ENCODE results near the gene ZNF133. TPM values are rescaled to one million over a fixed set of nuclear protein-coding genes. Genes with fewer than 3 reads are reported as not detected.

The ZNF133 gene
- total and polyA plus RNA-seq, 2 of the 13 experiments (the other 11 are each of a cell fraction or from before 2014, with no cell fraction given) = 23.5 to 26.7 TPM

- peak; percentile 90; the same call in 1 of the 2 replicates for TF ChIP-seq TRAFD1 (CRISPR knock-in tag; IDR thresholded peaks at IDR 0.05; ENCODE audit: borderline replicate concordance)
- TF ChIP-seq ZNF768 (CRISPR knock-in tag; IDR thresholded peaks at IDR 0.05) = peak; percentile 75
- peak; percentile 12 for TF ChIP-seq PHF5A (CRISPR knock-in tag; IDR thresholded peaks at IDR 0.05; ENCODE audit: low read depth, unreplicated experiment)
- peak; percentile 82 for TF ChIP-seq SP2 (CRISPR knock-in tag; IDR thresholded peaks at IDR 0.05)
- TF ChIP-seq ZNF530 (CRISPR knock-in tag; IDR thresholded peaks at IDR 0.05; ENCODE audit: low read depth) = no peak
- TF ChIP-seq UBTF (CRISPR knock-in tag; IDR thresholded peaks at IDR 0.05) = peak; percentile 65; the same call in 1 of the 2 replicates
- TF ChIP-seq THRA (CRISPR knock-in tag; IDR thresholded peaks at IDR 0.05; ENCODE audit: borderline replicate concordance) = peak; percentile 40
- 0 out of 2 replicates have a peak, but pooled peaks have one; percentile 37 for TF ChIP-seq NFIC (IDR thresholded peaks at IDR 0.05; ENCODE audit: low read length)
- 0 out of 2 replicates have a peak, but pooled peaks have one; percentile 45 for TF ChIP-seq NR2F6 (IDR thresholded peaks at IDR 0.05)
- TF ChIP-seq NR2F6 (CRISPR knock-in tag; IDR thresholded peaks at IDR 0.05) = peak; percentile 15
- TF ChIP-seq SKIL (CRISPR knock-in tag; IDR thresholded peaks at IDR 0.05; ENCODE audit: borderline replicate concordance) = no peak
- peak; percentile 95; the same call in 1 of the 2 replicates for TF ChIP-seq NFKB2 (CRISPR knock-in tag; IDR thresholded peaks at IDR 0.05; ENCODE audit: borderline replicate concordance)
- peak; percentile 95 for TF ChIP-seq DNMT3B (CRISPR knock-in tag; conservative IDR thresholded peaks at IDR 0.05)
- no peak for TF ChIP-seq SOX6 (IDR thresholded peaks at IDR 0.05)
- TF ChIP-seq SOX6 (CRISPR knock-in tag; IDR thresholded peaks at IDR 0.05) = peak; percentile 75
- TF ChIP-seq PPARG (CRISPR knock-in tag; conservative IDR thresholded peaks at IDR 0.05) = no peak
- peak; percentile 65 for TF ChIP-seq ZBTB33 (CRISPR knock-in tag; IDR thresholded peaks at IDR 0.05)
- TF ChIP-seq PITX1 (CRISPR knock-in tag; IDR thresholded peaks at IDR 0.05) = peak; percentile 81
- no peak for TF ChIP-seq ZNF468 (CRISPR knock-in tag; IDR thresholded peaks at IDR 0.05)
- peak; percentile 62; the same call in 1 of the 2 replicates for TF ChIP-seq GTF3A (CRISPR knock-in tag; conservative IDR thresholded peaks at IDR 0.05)
Observed at GRCh38 chr20:18287915-18288748, at the start of gene ZNF133 (continued).
